GM23338 (cell line): ENCODE data around the gene PPP1CA.

Experiments
- EZH2 ChIP-seq: fragments of 200-600 bp; sonication (generic); IDR thresholded peaks from one replicate; pipeline ENCODE4 v1.8.0; 2017; ENCODE audit warnings: antibody characterized with exemption, mild to moderate bottlenecking, low read depth; ENCODE audit not compliant: unreplicated experiment
- NANOG ChIP-seq: IDR thresholded peaks from 2 replicates; pipeline ENCODE4 v1.6.1; 2016; ENCODE audit warnings: antibody characterized with exemption, borderline replicate concordance
- POLR2AphosphoS5 ChIP-seq: IDR thresholded peaks from 2 replicates; pipeline ENCODE4 v1.6.1; 2016; ENCODE audit warnings: antibody characterized with exemption, low read depth
- TF ChIP-seq, protein P1 (sequence below): IDR thresholded peaks from one replicate; pipeline ENCODE4 v1.6.1; 2018; ENCODE audit warnings: antibody characterized with exemption; ENCODE audit not compliant: unreplicated experiment
- TF ChIP-seq, protein P2 (sequence below), 2 experiments: fragments of 200-600 bp in 1 of 2; sonication (generic) in 1 of 2; conservative IDR thresholded peaks; 2 replicates each; pipeline versions ENCODE4 v1.5.1 to v1.6.1; 2016 to 2017; ENCODE audit warnings: antibody characterized with exemption in 2 of 2, low read depth in 2 of 2, mild to moderate bottlenecking in 2 of 2, moderate library complexity in 1 of 2
- TF ChIP-seq, protein P3 (sequence below): IDR thresholded peaks from 2 replicates; pipeline ENCODE4 v1.6.1; 2016; ENCODE audit warnings: antibody characterized with exemption

DNA sequence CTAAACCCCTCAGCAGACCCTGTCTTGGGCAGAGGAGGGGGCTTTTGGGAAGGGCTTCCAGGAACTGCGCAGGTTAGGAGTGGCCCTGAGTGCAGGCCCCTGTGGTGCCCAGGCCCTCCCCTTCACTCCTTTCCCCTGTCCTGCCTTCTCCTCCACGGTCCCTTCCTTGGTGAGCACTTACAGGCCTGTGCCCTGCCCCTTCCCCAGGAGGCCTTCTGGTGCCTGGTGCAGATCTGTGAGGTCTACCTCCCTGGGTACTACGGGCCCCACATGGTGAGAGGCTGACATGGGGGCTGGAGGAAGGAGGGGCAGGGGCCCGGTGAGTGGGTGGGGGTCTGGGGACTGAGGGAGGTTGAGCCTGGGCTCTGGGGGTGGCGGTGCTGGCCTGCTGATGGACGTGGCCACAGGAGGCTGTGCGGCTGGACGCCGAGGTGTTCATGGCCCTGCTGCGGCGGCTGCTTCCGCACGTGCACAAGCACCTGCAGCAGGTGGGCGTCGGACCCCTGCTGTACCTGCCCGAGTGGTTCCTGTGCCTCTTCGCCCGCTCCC, 4.8 kb upstream of the PPP1CA start:
- no peak for TF ChIP-seq POLR2AphosphoS5
- TF ChIP-seq, protein P1, sequence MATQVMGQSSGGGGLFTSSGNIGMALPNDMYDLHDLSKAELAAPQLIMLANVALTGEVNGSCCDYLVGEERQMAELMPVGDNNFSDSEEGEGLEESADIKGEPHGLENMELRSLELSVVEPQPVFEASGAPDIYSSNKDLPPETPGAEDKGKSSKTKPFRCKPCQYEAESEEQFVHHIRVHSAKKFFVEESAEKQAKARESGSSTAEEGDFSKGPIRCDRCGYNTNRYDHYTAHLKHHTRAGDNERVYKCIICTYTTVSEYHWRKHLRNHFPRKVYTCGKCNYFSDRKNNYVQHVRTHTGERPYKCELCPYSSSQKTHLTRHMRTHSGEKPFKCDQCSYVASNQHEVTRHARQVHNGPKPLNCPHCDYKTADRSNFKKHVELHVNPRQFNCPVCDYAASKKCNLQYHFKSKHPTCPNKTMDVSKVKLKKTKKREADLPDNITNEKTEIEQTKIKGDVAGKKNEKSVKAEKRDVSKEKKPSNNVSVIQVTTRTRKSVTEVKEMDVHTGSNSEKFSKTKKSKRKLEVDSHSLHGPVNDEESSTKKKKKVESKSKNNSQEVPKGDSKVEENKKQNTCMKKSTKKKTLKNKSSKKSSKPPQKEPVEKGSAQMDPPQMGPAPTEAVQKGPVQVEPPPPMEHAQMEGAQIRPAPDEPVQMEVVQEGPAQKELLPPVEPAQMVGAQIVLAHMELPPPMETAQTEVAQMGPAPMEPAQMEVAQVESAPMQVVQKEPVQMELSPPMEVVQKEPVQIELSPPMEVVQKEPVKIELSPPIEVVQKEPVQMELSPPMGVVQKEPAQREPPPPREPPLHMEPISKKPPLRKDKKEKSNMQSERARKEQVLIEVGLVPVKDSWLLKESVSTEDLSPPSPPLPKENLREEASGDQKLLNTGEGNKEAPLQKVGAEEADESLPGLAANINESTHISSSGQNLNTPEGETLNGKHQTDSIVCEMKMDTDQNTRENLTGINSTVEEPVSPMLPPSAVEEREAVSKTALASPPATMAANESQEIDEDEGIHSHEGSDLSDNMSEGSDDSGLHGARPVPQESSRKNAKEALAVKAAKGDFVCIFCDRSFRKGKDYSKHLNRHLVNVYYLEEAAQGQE = no peak
- TF ChIP-seq, protein P2, sequence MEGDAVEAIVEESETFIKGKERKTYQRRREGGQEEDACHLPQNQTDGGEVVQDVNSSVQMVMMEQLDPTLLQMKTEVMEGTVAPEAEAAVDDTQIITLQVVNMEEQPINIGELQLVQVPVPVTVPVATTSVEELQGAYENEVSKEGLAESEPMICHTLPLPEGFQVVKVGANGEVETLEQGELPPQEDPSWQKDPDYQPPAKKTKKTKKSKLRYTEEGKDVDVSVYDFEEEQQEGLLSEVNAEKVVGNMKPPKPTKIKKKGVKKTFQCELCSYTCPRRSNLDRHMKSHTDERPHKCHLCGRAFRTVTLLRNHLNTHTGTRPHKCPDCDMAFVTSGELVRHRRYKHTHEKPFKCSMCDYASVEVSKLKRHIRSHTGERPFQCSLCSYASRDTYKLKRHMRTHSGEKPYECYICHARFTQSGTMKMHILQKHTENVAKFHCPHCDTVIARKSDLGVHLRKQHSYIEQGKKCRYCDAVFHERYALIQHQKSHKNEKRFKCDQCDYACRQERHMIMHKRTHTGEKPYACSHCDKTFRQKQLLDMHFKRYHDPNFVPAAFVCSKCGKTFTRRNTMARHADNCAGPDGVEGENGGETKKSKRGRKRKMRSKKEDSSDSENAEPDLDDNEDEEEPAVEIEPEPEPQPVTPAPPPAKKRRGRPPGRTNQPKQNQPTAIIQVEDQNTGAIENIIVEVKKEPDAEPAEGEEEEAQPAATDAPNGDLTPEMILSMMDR (conservative IDR thresholded peaks at IDR 0.05; ENCODE audit: low read depth in 2 of 2) = no peak
- no peak for TF ChIP-seq EZH2
- no peak for TF ChIP-seq NANOG
- TF ChIP-seq, protein P3, sequence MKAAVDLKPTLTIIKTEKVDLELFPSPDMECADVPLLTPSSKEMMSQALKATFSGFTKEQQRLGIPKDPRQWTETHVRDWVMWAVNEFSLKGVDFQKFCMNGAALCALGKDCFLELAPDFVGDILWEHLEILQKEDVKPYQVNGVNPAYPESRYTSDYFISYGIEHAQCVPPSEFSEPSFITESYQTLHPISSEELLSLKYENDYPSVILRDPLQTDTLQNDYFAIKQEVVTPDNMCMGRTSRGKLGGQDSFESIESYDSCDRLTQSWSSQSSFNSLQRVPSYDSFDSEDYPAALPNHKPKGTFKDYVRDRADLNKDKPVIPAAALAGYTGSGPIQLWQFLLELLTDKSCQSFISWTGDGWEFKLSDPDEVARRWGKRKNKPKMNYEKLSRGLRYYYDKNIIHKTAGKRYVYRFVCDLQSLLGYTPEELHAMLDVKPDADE = no peak
